GM19467 (cell line): ENCODE data around the gene GRM8.

Source experiments
- ATAC-seq: cut with Tn5 transposase; IDR thresholded peaks from one replicate; pipeline ENCODE4 v1.9.1; 2021; ENCODE audit warnings: mild to moderate bottlenecking, moderate library complexity; ENCODE audit not compliant: unreplicated experiment

Gene GRM8

DNA sequence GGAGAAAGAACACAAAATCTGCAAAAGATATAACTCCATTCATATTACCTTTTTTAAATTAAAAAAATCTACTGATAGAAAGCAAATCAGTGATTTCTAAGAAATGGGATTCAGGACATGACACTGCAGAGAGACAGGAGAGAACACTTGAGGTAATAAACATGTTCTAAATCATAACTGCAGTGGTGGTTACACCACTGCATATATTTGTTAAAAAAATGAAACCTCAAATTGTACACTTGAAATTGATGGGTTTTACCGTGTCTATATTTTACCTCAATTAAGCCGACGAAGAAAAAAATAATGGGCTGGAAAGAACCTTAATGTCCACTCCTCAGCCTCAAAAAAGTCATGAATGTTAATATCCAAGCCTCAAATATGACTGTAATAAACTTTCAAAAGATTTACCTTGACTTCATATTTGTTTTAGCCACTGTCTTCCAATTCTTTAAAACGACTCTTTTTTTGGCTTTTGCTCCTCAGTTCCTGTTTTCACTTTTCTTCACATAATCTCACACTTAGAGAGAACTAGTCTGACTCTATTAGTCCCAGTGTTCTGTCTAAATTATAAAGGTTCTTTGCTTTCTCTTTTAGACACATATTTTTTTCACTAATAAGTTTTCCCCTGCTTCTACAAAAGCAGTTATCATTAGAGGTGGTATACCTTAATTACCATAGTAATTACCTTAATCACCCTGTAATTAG, 502.4 kb downstream of the GRM8 start:
- no peak for ATAC-seq

GRCh38 chr7:126728967-126729366, 523.8 kb downstream of the GRM8 start:
- no peak for ATAC-seq

- ATAC-seq, result no peak
Observed at GRCh38 chr7:126727930-126728391, 524.8 kb downstream of the GRM8 start.

- ATAC-seq, result no peak
Observed at GRCh38 chr7:126723966-126724544, 528.7 kb downstream of the GRM8 start.

DNA sequence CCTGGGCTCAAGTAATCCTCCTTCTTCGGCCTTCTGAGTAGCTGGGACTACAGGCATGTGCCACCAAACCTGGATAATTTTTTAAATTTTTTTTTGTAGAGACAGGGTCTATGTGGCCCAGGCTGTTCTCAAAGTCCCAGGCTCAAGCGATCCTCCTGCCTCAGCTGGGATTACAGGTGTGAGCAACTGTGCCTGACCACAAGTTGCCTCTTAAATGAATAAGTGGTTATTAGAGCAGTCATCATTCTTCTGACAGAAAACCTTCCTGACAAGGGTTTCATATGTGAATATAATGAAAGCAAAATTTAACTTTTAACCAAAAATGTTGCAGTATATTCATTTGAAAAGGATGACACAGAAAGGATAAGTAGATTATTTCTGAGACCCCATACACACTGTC, 532.5 kb downstream of the GRM8 start:
- peak; percentile 87 for ATAC-seq

DNA sequence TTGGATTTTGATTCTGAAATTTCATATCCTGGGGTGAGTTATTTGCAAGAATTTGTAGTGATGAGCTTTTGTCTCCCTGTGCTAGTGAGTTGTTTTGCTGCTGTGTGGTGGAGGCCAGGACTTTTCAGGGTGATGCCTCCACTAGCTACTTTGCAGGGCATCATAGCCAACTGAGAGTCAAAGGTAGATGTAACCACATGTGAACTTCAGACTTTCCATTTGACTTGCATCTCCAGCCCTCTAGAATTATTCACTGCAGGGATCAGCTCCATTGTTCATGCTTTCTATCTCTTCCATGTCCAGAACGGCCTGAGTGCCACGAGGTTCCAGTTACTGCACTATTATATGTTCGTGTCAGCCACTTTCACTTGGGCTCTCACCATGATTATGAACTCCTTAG, 534.3 kb downstream of the GRM8 start:
- ATAC-seq, result no peak

GRCh38 chr7:126716321-126716720, 536.4 kb downstream of the GRM8 start:
- ATAC-seq, result no peak

- no peak for ATAC-seq
Observed at GRCh38 chr7:126715076-126715475, 537.7 kb downstream of the GRM8 start.

GRCh38 chr7:126702242-126703016, 550.3 kb downstream of the GRM8 start:
- peak; percentile 45 for ATAC-seq

DNA sequence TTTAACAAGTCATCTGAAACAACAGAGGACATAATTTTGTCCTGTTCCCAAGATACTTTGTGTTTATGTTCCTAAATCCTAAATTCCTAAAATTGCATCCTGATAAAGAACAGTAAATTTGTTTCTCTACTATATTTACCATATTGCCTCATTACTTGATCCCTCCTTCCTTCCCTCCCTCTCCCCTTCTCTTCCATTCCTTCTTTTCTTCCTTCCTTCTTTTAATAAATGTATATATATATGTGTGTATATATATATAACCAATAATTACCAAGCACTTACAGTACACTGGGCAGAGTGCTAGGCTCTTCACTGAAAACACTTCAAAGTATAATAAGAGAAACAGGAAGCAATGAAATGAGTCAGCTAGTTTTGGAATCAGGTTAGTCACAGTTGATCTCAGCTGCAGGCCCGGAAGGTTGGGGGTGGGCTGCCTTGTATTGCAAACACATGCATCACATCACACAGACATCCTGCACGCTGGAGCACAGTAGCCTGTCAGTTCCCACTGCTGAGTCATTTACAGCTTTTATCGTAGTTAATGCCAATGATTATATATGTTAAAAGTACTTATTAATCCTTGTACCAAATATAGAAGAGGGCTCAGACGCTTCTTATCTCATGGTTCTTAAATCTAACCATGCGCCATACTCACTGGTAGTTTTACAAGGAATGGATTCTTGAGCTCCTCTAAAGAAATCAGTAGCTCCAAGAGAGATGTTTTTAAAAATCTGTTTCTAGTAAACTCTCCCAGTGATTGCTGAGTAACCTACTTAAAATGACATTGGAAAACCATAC, 551.7 kb downstream of the GRM8 start:
- ATAC-seq, result peak; percentile 89

GRCh38 chr7:126699707-126700106, 553.0 kb downstream of the GRM8 start:
- ATAC-seq, result no peak

DNA sequence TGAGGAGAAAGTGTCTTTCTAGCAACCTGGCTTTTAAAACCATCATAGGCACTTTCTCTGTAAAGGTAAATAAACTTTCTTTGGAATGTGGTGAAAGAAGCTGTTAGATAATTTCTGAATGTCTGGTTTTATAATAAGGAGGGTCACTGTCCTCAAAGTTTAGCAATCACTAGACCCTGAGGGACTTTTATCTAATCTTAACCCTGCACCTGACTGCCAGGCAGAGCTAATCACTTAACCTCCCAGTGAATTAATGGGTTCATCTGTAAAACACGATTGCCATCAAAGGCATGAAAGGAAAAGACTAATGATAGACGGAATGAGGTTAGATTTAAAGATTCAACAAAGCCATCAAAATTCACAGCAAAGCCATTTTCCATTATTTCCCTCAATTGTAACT, 553.8 kb downstream of the GRM8 start:
- no peak for ATAC-seq

DNA sequence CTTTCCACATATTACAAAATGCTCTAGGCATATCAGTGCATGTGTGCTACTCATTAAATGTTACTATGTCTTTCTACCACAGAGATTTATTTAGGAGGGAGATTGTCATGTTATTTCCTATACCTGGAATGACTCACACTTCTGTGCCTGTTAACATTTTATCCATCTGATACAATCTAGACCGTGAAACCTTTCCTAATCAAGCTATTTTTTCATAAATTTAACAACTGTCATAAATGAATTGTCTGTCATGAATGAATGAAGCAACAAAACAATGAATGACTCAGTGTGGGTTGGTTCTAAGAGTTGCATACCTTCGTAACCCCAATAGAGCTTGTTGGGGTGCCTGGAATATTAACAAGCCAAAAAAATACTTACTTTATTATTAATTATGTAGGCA, 554.3 kb downstream of the GRM8 start:
- ATAC-seq, result no peak

GRCh38 chr7:126696256-126697038, 556.3 kb downstream of the GRM8 start:
- ATAC-seq, result peak; percentile 30

DNA sequence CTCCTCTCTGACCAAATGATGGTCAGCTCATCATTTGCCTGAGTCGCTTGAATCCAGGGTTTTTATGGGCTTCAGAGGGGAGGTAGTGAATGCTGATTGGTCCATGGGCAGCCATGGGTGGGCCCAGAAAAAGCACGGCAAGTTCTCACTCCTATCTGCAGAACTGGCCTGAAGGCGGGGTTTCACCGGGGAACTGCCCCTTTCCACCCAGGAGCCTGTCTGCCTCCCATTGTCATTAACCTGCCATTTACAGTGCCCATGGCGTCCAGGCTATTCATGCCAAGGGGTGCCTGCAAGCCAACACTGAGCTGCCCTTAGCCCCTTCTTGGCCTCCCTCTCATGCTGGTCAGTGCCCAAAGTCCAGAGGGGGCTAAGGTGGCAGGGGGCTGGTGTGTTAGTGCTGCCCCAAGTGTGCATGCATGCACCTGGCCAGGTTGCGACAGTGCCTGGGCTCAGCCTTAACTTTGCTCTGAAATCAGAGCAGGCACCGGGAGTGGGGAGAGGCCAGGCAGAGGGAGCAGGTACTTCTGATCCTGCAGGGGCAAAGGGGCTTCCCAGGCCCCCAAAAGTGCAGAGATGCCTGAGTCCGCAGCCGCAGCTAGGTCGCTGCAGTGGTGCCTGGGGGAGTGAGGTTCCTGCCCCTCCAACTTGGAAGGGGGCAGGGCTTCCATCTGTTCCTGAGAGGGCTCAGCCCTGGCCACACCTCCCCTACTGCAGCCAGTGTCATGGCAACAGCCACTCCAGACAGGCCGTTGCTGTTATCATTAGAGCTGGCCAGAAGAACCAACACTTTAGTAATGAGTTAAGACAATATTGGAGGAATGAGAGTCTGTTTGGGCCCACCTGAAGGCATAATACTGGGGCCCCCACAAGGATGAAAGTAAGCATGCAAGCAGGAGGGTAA, 561.6 kb downstream of the GRM8 start:
- no peak for ATAC-seq

DNA sequence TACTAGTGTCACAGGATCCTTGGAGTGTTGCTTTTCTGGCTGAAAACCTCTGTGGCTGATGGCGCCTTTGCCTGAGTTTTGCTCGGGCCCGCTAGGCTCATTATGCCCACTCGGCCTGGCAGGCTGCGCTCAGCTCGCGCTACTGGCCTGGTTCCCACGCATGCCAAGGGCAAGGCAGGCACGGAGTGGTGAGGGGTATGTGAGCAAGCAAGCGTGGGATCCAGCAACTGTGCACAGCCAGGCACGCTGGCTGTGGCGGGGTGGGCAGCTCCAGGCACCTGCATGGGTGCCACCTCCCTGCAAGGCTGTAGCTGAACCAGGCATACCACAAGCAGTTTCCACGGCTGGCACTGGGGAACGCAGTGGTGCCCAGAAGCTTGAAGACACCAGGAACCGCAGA, 562.6 kb downstream of the GRM8 start:
- no peak for ATAC-seq

DNA sequence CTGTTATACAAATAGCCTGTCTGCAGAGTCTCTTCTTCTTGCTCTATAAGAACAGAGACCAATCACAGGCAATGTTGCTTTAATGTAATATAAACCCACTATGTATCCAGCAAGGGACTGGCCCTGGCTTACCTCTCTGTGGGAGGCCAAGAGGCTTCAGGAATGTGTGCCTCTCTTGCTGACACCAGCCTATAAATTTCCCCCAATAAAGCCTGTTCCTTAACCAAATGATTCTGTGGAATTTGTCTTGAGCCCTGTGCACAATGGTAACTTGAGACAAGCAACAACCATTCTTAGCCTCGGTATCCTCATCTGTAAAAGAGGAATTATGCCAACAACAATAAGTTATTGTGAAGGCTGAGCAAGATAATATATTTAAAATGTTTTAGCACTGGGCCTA, 563.7 kb downstream of the GRM8 start:
- no peak for ATAC-seq

DNA sequence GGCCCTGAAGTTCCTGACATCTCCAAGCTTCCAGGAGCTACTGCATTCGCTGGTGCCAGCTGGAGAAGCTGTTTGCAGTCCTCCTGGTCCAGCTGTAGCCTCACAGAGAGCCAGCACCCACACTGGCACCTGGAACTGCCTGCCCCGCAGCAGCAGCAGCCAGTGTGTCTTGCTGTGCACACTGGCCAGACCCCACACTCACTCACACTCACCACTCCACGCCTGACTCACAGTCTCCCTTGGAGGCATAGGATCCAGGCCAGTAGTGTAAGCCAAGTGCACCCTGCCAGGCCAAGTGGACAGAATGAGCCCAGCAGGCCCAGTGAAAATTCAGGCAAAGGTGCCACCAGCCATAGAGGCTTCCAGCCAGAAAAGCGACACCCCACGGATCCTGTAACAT, 566.3 kb downstream of the GRM8 start:
- no peak for ATAC-seq

- ATAC-seq, result no peak
Observed at GRCh38 chr7:126685596-126685995, 567.1 kb downstream of the GRM8 start.
